Transverse colon (tissue), 4 donors: Measurements from ENCODE around the gene MBD3L2B.

Experiments
- POLR2AphosphoS5 ChIP-seq, 3 donors: sonication (generic); formaldehyde crosslinking; IDR thresholded peaks; one replicate each; pipeline ENCODE4 v1.6.1; 2016; ENCODE audit warnings: antibody characterized with exemption in 3 of 3
- TF ChIP-seq, protein P1 (sequence below), 5 experiments: fragments of 200-600 bp in 3 of 5; fragments of 450-650 bp in 2 of 5; sonication (generic) in 3 of 5; IDR thresholded peaks; 1 replicate in 2 of 5; 2 replicates in 3 of 5; pipeline ENCODE4 v1.5.1; 2016 to 2017; ENCODE audit warnings: antibody characterized with exemption in 5 of 5, inconsistent platforms in 3 of 5, mild to moderate bottlenecking in 2 of 5, moderate library complexity in 1 of 5

DNA sequence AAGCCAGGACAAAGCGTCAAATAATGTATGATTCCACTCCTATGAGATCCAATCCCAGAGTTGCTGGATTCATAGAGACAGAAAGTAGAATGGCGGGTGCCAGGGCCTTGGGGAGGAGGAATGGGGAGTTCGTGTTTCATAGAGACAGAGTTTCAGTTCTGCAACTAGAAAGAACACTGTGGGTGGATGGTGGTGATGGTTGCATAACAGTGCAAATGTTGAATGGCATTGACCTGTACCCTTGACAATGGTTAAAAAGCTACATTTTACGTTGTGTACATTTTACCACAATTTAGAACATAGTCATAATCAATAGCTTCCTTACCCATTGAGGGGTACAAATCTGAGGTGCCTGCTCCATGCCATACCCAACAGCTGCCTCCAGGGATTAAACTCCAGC lies 33.4 kb downstream of the MBD3L2B start:
- TF ChIP-seq, protein P1, sequence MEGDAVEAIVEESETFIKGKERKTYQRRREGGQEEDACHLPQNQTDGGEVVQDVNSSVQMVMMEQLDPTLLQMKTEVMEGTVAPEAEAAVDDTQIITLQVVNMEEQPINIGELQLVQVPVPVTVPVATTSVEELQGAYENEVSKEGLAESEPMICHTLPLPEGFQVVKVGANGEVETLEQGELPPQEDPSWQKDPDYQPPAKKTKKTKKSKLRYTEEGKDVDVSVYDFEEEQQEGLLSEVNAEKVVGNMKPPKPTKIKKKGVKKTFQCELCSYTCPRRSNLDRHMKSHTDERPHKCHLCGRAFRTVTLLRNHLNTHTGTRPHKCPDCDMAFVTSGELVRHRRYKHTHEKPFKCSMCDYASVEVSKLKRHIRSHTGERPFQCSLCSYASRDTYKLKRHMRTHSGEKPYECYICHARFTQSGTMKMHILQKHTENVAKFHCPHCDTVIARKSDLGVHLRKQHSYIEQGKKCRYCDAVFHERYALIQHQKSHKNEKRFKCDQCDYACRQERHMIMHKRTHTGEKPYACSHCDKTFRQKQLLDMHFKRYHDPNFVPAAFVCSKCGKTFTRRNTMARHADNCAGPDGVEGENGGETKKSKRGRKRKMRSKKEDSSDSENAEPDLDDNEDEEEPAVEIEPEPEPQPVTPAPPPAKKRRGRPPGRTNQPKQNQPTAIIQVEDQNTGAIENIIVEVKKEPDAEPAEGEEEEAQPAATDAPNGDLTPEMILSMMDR (IDR thresholded peaks at IDR 0.05): no peak
- TF ChIP-seq POLR2AphosphoS5 (IDR thresholded peaks at IDR 0.05): no peak
